ENCODE results near the gene NDP.

Gene NDP

GRCh38 chrX:44002567-44002966 lies 29.4 kb upstream of the NDP start:
- DNase-seq (ENCODE audit: extremely low read depth, insufficient read length): no peak
- no peak for TF ChIP-seq CTCF (IDR thresholded peaks at IDR 0.05; ENCODE audit: insufficient read depth, low read length, poor library complexity, severe bottlenecking)
- Histone ChIP-seq H3K4me3 (replicated peaks; ENCODE audit: low read depth, low read length) (no peak overlapping the region), H3K27me3 (replicated peaks; ENCODE audit: control insufficient read depth, insufficient read depth, low read length) (no peaks in the 10 kb centered on the region), H3K36me3 (ENCODE audit: control insufficient read depth, insufficient read depth, low read length) (no peaks in the 10 kb centered on the region)

DNA sequence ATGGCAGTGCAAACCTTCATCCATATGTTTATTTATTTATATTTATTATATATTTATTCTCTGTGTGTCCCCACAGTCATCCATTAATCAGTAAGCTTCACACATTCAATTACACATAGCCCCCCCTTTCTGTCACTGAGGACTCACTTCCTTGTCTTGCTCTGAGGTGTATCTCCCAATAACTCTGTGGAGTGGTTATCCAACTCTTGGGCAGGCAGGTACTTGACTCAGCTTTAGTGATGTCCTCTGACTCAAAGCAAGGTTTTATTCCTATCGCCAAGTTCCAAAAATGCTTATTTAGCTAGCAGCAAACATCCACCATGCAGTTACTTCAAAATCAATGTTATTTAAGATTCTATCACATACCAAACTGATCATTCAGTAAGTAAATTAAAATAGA lies 25.2 kb upstream of the NDP start:
- DNase-seq (ENCODE audit: extremely low read depth, insufficient read length): no peak
- Histone ChIP-seq H3K4me3 (replicated peaks; ENCODE audit: low read depth, low read length) (no peak overlapping the region), H3K27me3 (replicated peaks; ENCODE audit: control insufficient read depth, insufficient read depth, low read length) (no peaks in the 10 kb centered on the region), H3K36me3 (ENCODE audit: control insufficient read depth, insufficient read depth, low read length) (no peaks in the 10 kb centered on the region)
- no peak for TF ChIP-seq CTCF (IDR thresholded peaks at IDR 0.05; ENCODE audit: insufficient read depth, low read length, poor library complexity, severe bottlenecking)

- DNase-seq (ENCODE audit: extremely low read depth, insufficient read length): no peak
Observed at GRCh38 chrX:43996491-43996890, 23.3 kb upstream of the NDP start.

DNA sequence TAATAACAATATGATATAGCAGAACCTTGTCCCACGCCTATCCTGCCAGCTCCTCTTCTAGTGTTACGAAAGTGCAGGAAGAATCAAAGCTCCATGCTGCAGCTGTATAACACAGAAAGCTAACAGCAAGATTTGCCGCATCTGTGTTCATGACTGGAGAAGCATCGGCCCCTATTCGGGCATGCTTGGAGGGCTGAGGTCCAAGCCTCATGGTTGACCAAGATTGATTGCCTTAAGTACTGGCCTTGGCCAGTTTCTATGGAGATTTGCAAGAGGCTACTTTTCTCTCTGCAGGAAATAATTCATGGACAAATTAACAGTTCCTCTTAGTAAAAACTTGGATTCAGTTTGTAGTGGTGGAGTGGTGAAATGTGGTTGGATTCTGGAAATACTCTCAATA lies 12.9 kb upstream of the NDP start:
- DNase-seq (ENCODE audit: extremely low read depth, insufficient read length): no peak
- no peak for TF ChIP-seq CTCF (IDR thresholded peaks at IDR 0.05; ENCODE audit: insufficient read depth, low read length, poor library complexity, severe bottlenecking)
- no peaks in the 10 kb centered on the region for H3K27me3 ChIP-seq (replicated peaks; ENCODE audit: control insufficient read depth, insufficient read depth, low read length)
- no peak overlapping the region for H3K4me3 ChIP-seq (replicated peaks; ENCODE audit: low read depth, low read length)
- H3K36me3 ChIP-seq (ENCODE audit: control insufficient read depth, insufficient read depth, low read length): no peaks in the 10 kb centered on the region

More at GRCh38 chrX:43996491-43996890, 23.3 kb upstream of the NDP start:
- H3K27me3 ChIP-seq (replicated peaks; ENCODE audit: control insufficient read depth, insufficient read depth, low read length): no peaks in the 10 kb centered on the region
- no peaks in the 10 kb centered on the region for H3K36me3 ChIP-seq (ENCODE audit: control insufficient read depth, insufficient read depth, low read length)
- no peak for TF ChIP-seq CTCF (IDR thresholded peaks at IDR 0.05; ENCODE audit: insufficient read depth, low read length, poor library complexity, severe bottlenecking)
- no peak overlapping the region for H3K4me3 ChIP-seq (replicated peaks; ENCODE audit: low read depth, low read length)

GRCh38 chrX:43985511-43985910 lies 12.3 kb upstream of the NDP start:
- Histone ChIP-seq H3K36me3 (ENCODE audit: control insufficient read depth, insufficient read depth, low read length) (no peaks in the 10 kb centered on the region), H3K4me3 (replicated peaks; ENCODE audit: low read depth, low read length) (no peak overlapping the region), H3K27me3 (replicated peaks; ENCODE audit: control insufficient read depth, insufficient read depth, low read length) (no peaks in the 10 kb centered on the region)
- DNase-seq (ENCODE audit: extremely low read depth, insufficient read length): no peak
- TF ChIP-seq CTCF (IDR thresholded peaks at IDR 0.05; ENCODE audit: insufficient read depth, low read length, poor library complexity, severe bottlenecking): no peak

GRCh38 chrX:43978226-43978625 lies 5.0 kb upstream of the NDP start:
- TF ChIP-seq CTCF (IDR thresholded peaks at IDR 0.05; ENCODE audit: insufficient read depth, low read length, poor library complexity, severe bottlenecking): no peak
- H3K36me3 ChIP-seq (ENCODE audit: control insufficient read depth, insufficient read depth, low read length): no peaks in the 10 kb centered on the region
- DNase-seq (ENCODE audit: extremely low read depth, insufficient read length): no peak
- no peaks in the 10 kb centered on the region for H3K27me3 ChIP-seq (replicated peaks; ENCODE audit: control insufficient read depth, insufficient read depth, low read length)
- no peak overlapping the region for H3K4me3 ChIP-seq (replicated peaks; ENCODE audit: low read depth, low read length)

All from GM06990 (cell line).